T-cell (primary cell): ENCODE measurements around the gene HEBP2. TPM values are rescaled to one million over a fixed set of nuclear protein-coding genes. Genes with fewer than 3 reads are reported as not detected.
A peak's percentile ranks its signal among the peaks of the same experiment; 100 is the strongest.
"Not testable (repeated sequence)": the region's sequence is repeated elsewhere in the genome, so short reads cannot be mapped to it uniquely, and the experiment has no call there.

Source experiments
- ATAC-seq, 4 experiments: fragments of 200-7000 bp in 3 of 4; fragments of 150-1000 bp in 1 of 4; cut with Tn5 transposase; replicated peaks in 1 of 4; 1 replicate in 3 of 4; 2 replicates in 1 of 4; pipeline ENCODE4 v1.10.0; 2021; ENCODE audit warnings: moderate library complexity in 3 of 4, mild to moderate bottlenecking in 2 of 4, moderate number of reproducible peaks in 1 of 4
- CTCF ChIA-PET, 2 donors: fragments of 300-600 bp; sonication (Branson Sonifier 250); formaldehyde crosslinking; loops; one replicate each; lab custom pipeline; 2022; ENCODE audit warnings: antibody characterized with exemption in 2 of 2; lab: Charles Lee
- POLR2A ChIA-PET, 2 donors: fragments of 300-600 bp; sonication (Branson Sonifier 250); formaldehyde crosslinking; loops; one replicate each; lab custom pipeline; 2022; ENCODE audit warnings: antibody characterized with exemption in 2 of 2; lab: Charles Lee
- DNase-seq, 35 experiments: peaks; one replicate each; pipeline versions ENCODE4 v3.0.0 to v3.0.0-alpha.2; 2013 to 2023
- H3K27ac ChIP-seq: one replicate; pipeline ENCODE4 v1.5.1; 2013; ENCODE audit warnings: low read length
- H3K27me3 ChIP-seq, 2 experiments: replicated peaks in 1 of 2; 1 replicate in 1 of 2; 2 replicates in 1 of 2; pipeline versions ENCODE4 v1.6.1 to v1.7.0; 2013; ENCODE audit warnings: low read length in 1 of 2, mixed read lengths in 1 of 2; ENCODE audit not compliant: control insufficient read depth in 2 of 2, insufficient read depth in 2 of 2; ENCODE audit errors: extremely low read depth in 1 of 2
- H3K36me3 ChIP-seq, 2 donors: 1 replicate in 1 of 2; 2 replicates in 1 of 2; pipeline versions ENCODE4 v1.6.1 to v1.7.0; 2013; ENCODE audit warnings: low read length in 1 of 2; ENCODE audit not compliant: control insufficient read depth in 2 of 2, insufficient read depth in 1 of 2; ENCODE audit errors: extremely low read depth in 1 of 2
- H3K4me1 ChIP-seq, 2 experiments: 1 replicate in 1 of 2; 2 replicates in 1 of 2; pipeline versions ENCODE4 v1.6.1 to v1.7.0; 2013; ENCODE audit warnings: low read length in 2 of 2, mixed read lengths in 1 of 2; ENCODE audit not compliant: insufficient read depth in 2 of 2, control insufficient read depth in 1 of 2; ENCODE audit errors: extremely low read depth in 1 of 2
- H3K4me3 ChIP-seq, 2 donors: 1 replicate in 1 of 2; 2 replicates in 1 of 2; pipeline versions ENCODE4 v1.5.1 to v1.7.0; 2013; ENCODE audit warnings: mild to moderate bottlenecking in 2 of 2, low read length in 1 of 2, moderate library complexity in 1 of 2; ENCODE audit not compliant: control insufficient read depth in 1 of 2; ENCODE audit errors: extremely low read depth in 1 of 2
- H3K9me3 ChIP-seq: 2 replicates; pipeline ENCODE4 v1.7.0; 2013
- H3K27ac Mint-ChIP-seq, 2 donors: one replicate each; pipeline ENCODE4 v1.8.0; 2020 to 2021; ENCODE audit warnings: mild to moderate bottlenecking in 2 of 2, mixed read lengths in 2 of 2
- H3K27me3 Mint-ChIP-seq, 2 donors: one replicate each; pipeline ENCODE4 v1.8.0; 2021 to 2022; ENCODE audit warnings: mixed read lengths in 2 of 2
- H3K36me3 Mint-ChIP-seq: one replicate; pipeline ENCODE4 v1.8.0; 2021; ENCODE audit warnings: mixed read lengths
- H3K4me1 Mint-ChIP-seq, 3 donors: one replicate each; pipeline ENCODE4 v1.8.0; 2020 to 2022; ENCODE audit warnings: mixed read lengths in 3 of 3, mild to moderate bottlenecking in 1 of 3
- H3K4me3 Mint-ChIP-seq, 3 donors: one replicate each; pipeline ENCODE4 v1.8.0; 2020 to 2022; ENCODE audit warnings: mild to moderate bottlenecking in 3 of 3, mixed read lengths in 3 of 3, moderate library complexity in 3 of 3
- H3K9me3 Mint-ChIP-seq, 3 donors: one replicate each; pipeline ENCODE4 v1.8.0; 2020 to 2022; ENCODE audit warnings: mixed read lengths in 3 of 3
- WGBS: methylation state at CpG from one replicate; pipeline ENCODE4 v1.1.5; 2013; ENCODE audit warnings: missing lambda C conversion rate; ENCODE audit not compliant: insufficient coverage; 5-methylcytosine and 5-hydroxymethylcytosine counted together
- total RNA-seq, 35 experiments: library from RNA in 6 of 35; stranded (reverse) in 6 of 35; fragments of 120-200 nt in 1 of 35; gene quantifications; one replicate each; pipeline versions ENCODE4 v1.2.1 to v1.2.4 and lab custom pipeline; 2013 to 2026

The HEBP2 gene
- 10 to 100 TPM; 18.8 to 54.0 (median 45.7) TPM for total RNA-seq
- 48.9 TPM for total RNA-seq (2013)
- total RNA-seq (lab: John Stamatoyannopoulos, UW): 2.4 to 146 (median 52.9) reads per million in 29 experiments

DNA sequence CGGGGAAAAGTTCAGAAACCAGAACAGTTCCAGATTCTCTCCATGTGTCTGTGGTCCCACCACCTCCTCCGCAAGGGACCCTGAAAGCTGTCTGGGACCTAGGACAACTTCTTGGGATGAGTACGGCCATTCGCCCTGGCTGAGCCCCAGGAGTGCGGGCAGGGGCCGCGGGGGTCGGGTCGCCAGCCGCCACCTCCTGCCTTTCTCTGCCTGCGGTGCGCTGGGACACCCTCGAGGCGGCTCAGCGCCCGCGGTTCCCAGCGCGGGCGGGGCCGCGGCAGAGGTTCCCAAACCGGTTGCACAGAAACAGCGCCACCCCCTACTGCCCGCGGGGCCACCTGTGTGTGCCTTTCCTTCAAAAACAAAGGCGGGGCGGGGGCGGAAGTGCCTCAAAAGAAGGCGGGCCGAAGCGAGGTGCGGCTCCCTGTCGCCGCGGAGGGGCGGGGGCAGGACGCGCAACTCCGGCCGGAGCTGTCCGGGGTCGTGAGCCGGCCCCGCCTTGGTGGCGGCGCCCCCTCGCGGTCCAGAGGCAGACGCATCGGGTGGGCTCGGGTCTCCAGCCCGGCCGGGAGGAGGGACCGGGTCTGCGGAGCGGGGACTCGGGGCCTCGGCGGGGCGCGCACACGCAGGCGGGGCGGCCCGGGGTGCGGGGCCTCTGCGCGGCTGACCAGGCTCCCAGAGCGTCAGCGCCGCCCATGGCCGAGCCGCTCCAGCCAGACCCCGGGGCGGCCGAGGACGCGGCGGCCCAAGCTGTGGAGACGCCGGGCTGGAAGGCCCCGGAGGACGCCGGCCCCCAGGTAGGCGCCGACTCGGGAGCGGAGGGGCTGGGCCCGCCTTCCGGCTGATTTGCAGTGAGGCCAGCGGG lies at the start of gene HEBP2:
TSS of gene HEBP2 (plus strand) at position 423 of the 865 bp plus-strand sequence. CDS start at position 696, 273 bp downstream.
- DNase-seq (peak; percentile 73 to 96 (median 92)), ATAC-seq (peak; percentile 91 to 95 (median 92))
- under 1% methylated on average over 82 of the region's 92 CpGs for WGBS
- Histone ChIP-seq H3K9me3 (no peaks in the 10 kb centered on the region), H3K27me3 (peaks cover 0 to 10% of the 10 kb centered on the region in 2 experiments), H3K27ac (peak within 1 kb of the TSS; percentile 86), H3K4me3 (peak within 1 kb of the TSS; percentile 94 to 95), H3K4me1 (peaks cover 4 to 22% of the 10 kb centered on the region in 2 experiments), H3K36me3 (peaks cover 8 to 28% of the 10 kb centered on the region in 2 donors)
- Mint-ChIP-seq H3K36me3 (peaks cover 19% of the 10 kb centered on the region), H3K27ac (peak within 1 kb of the TSS; percentile 82 to 87), H3K4me3 (peak within 1 kb of the TSS; percentile 78 to 86 (median 80)), H3K27me3 (no peaks in the 10 kb centered on the region), H3K9me3 (no peaks in the 10 kb centered on the region), H3K4me1 (peaks cover 18 to 33% (median 32%) of the 10 kb centered on the region in 3 donors)
- ChIA-PET CTCF (interaction anchor here in 1 of 2 donors (0.6 to 1.5 kb wide), 3 partner anchors 52 to 140 kb away, joined by 3 to 4 read pairs (median 4); no protein-coding TSS in a partner anchor), POLR2A (interaction anchor here (0.7 kb wide), 2 partner anchors 26 to 42 kb away, joined by 3 to 5 read pairs; partner anchors contain the start of gene SMIM28 (in 1 of the 2))

DNA sequence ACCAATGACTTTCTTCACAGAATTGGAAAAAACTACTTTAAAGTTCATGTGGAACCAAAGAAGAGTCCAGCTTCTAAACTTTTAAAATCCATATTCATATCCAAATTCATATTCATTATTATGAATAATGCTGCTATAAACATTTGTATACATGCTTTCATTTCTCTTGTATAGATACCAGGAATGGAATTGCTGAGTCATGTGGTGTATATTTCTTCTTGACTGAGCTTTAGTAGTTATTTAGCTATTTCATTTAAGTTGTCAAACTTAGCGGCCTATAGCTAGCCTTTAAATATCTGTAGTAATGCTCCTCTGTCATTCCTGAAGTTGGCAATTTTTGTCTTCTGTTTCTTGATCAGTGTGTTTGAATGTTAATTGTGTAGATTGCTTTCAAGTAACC lies 46.1 kb upstream of the HEBP2 start:
- ATAC-seq (no peak), DNase-seq (no peak)
- WGBS: no CpG with 5 or more reads among the region's 1 CpG
- H3K9me3 ChIP-seq: no peaks in the 10 kb centered on the region
- H3K4me3 Mint-ChIP-seq: no peak overlapping the region
- CTCF ChIA-PET: interaction anchor here in 1 of 2 donors (0.9 kb wide), 1 partner anchor 70 kb away, joined by 3 read pairs; no protein-coding TSS in a partner anchor
- no peak overlapping the region for H3K27ac ChIP-seq
- no peaks in the 10 kb centered on the region for H3K4me1 Mint-ChIP-seq
- no peaks in the 10 kb centered on the region for H3K36me3 Mint-ChIP-seq
- H3K27me3 ChIP-seq: peaks cover 0 to 4% of the 10 kb centered on the region in 2 experiments
- no peak overlapping the region for H3K4me3 ChIP-seq
- no peaks in the 10 kb centered on the region for H3K36me3 ChIP-seq
- peaks cover 19 to 26% of the 10 kb centered on the region in 2 donors for H3K27me3 Mint-ChIP-seq
- no peaks in the 10 kb centered on the region for H3K4me1 ChIP-seq
- no peak overlapping the region for H3K27ac Mint-ChIP-seq
- POLR2A ChIA-PET: no interaction called here
- H3K9me3 Mint-ChIP-seq: peaks cover 0 to 3% (median 0%) of the 10 kb centered on the region in 3 donors

GRCh38 chr6:138368684-138369083 lies 35.3 kb upstream of the HEBP2 start:
- H3K36me3 ChIP-seq, H3K4me3 ChIP-seq, H3K4me1 ChIP-seq, H3K27me3 ChIP-seq, CTCF ChIA-PET, H3K27ac Mint-ChIP-seq, H3K9me3 ChIP-seq, ATAC-seq, H3K4me1 Mint-ChIP-seq, H3K27ac ChIP-seq, POLR2A ChIA-PET, DNase-seq, H3K9me3 Mint-ChIP-seq, H3K4me3 Mint-ChIP-seq, H3K36me3 Mint-ChIP-seq: not testable (repeated sequence)
- no CpG with 5 or more reads among the region's 8 CpGs for WGBS
- H3K27me3 Mint-ChIP-seq: peaks cover 26 to 31% of the 10 kb centered on the region in 2 donors

DNA sequence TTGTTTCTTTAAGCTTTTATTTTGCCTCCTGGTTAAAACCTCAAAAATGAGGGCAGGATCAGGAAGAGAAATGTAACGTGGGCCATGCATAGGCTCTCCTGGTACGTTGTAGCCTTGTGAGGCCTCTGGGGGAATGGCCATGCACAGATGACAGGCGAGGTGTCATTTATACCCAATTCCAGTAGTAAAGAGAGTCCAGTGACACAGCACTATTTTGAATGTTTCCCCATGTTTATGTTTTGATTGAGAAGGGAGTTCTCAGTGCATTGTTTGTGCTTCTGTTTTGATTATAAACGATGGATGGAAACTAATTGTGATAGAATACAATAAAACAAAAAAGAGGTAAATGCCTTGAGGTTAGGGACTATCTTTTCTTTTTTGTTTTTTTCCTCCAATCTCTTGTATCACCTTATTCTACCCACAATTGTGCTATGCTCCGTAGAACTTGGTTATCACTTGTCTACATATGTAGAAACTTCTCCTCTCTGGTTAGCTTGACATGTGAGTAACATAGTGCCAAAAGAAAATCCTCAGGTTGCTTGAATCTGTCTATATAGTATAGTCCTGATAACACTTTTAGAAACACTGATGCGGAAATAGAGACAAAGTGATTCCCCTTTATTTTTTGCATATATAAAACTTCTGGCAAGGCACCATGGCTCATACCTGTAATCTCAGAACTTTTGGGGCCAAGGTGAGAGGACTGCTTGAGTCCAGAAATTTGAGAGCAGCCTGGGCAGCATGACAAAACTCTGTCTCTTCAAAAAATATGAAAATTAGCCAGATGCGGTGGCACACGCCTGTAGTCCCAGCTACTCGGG lies 33.2 kb upstream of the HEBP2 start:
- Histone ChIP-seq H3K9me3 (no peaks in the 10 kb centered on the region), H3K36me3 (no peaks in the 10 kb centered on the region), H3K4me3 (no peak overlapping the region), H3K27ac (no peak overlapping the region), H3K4me1 (no peaks in the 10 kb centered on the region), H3K27me3 (no peaks in the 10 kb centered on the region)
- Mint-ChIP-seq H3K4me1 (peaks cover 0 to 2% (median 0%) of the 10 kb centered on the region in 3 donors), H3K27me3 (peaks cover 8 to 24% of the 10 kb centered on the region in 2 donors), H3K36me3 (no peaks in the 10 kb centered on the region), H3K9me3 (peaks cover 0 to 4% (median 0%) of the 10 kb centered on the region in 3 donors), H3K27ac (no peak overlapping the region), H3K4me3 (no peak overlapping the region)
- no peak for ATAC-seq
- ChIA-PET POLR2A (no interaction called here), CTCF (no interaction called here)
- DNase-seq: no peak
- WGBS: 74% methylated on average over 5 of the region's 9 CpGs

GRCh38 chr6:138371452-138371711 lies 32.6 kb upstream of the HEBP2 start:
- H3K27ac ChIP-seq: no peak overlapping the region
- no peak for DNase-seq
- H3K36me3 ChIP-seq: no peaks in the 10 kb centered on the region
- Mint-ChIP-seq H3K27ac (no peak overlapping the region), H3K9me3 (peaks cover 0 to 4% (median 0%) of the 10 kb centered on the region in 3 donors), H3K4me3 (no peak overlapping the region), H3K27me3 (peaks cover 6 to 22% of the 10 kb centered on the region in 2 donors), H3K4me1 (peaks cover 0 to 2% (median 0%) of the 10 kb centered on the region in 3 donors), H3K36me3 (no peaks in the 10 kb centered on the region)
- H3K27me3 ChIP-seq: no peaks in the 10 kb centered on the region
- ChIA-PET POLR2A (interaction anchor here (0.6 to 1.1 kb wide), 3 partner anchors 238 to 1276 kb away, joined by 3 read pairs; no protein-coding TSS in a partner anchor), CTCF (interaction anchor here in 1 of 2 donors (0.7 kb wide), 1 partner anchor 34 kb away, joined by 4 read pairs; no protein-coding TSS in a partner anchor)
- H3K9me3 ChIP-seq: no peaks in the 10 kb centered on the region
- WGBS: 100% methylated on average over 1 of the region's 3 CpGs
- no peak overlapping the region for H3K4me3 ChIP-seq
- ATAC-seq: no peak
- H3K4me1 ChIP-seq: no peaks in the 10 kb centered on the region

- ATAC-seq: no peak
- Histone ChIP-seq H3K36me3 (no peaks in the 10 kb centered on the region), H3K9me3 (no peaks in the 10 kb centered on the region), H3K4me3 (no peak overlapping the region), H3K27ac (no peak overlapping the region), H3K4me1 (no peaks in the 10 kb centered on the region), H3K27me3 (no peaks in the 10 kb centered on the region)
- Mint-ChIP-seq H3K9me3 (peaks cover 0 to 4% (median 0%) of the 10 kb centered on the region in 3 donors), H3K4me3 (no peak overlapping the region), H3K27me3 (peaks cover 6 to 19% of the 10 kb centered on the region in 2 donors), H3K27ac (no peak overlapping the region), H3K36me3 (no peaks in the 10 kb centered on the region), H3K4me1 (peaks cover 0 to 2% (median 0%) of the 10 kb centered on the region in 3 donors)
- no peak for DNase-seq
- 83% methylated on average over 2 of the region's 3 CpGs for WGBS
- ChIA-PET CTCF (interaction anchor here in 1 of 2 donors (0.7 to 0.8 kb wide), 2 partner anchors 34 to 137 kb away, joined by 3 to 4 read pairs; no protein-coding TSS in a partner anchor), POLR2A (interaction anchor here (0.6 to 1.1 kb wide), 3 partner anchors 238 to 1276 kb away, joined by 3 read pairs; no protein-coding TSS in a partner anchor)
Observed at GRCh38 chr6:138371720-138372119, 32.3 kb upstream of the HEBP2 start.
